Fibroblast of lung (primary cell): ENCODE measurements around the gene GNAZ. TPM values are rescaled to one million over a fixed set of nuclear protein-coding genes. Genes with fewer than 3 reads are reported as not detected.
"Not testable (repeated sequence)": the region's sequence is repeated elsewhere in the genome, so short reads cannot be mapped to it uniquely, and the experiment has no call there.

Experiments
- DNase-seq, 2 donors: peaks; one replicate each; pipeline versions ENCODE4 v3.0.0 to v3.0.0-alpha.2; 2010; ENCODE audit warnings: low read depth in 2 of 2
- H2AFZ ChIP-seq: 2 replicates; pipeline ENCODE4 v1.5.1; 2012; ENCODE audit warnings: low read length, control low read depth, inconsistent platforms
- H3K27ac ChIP-seq: 2 replicates; pipeline ENCODE4 v1.5.1; 2011; ENCODE audit warnings: low read length, control low read depth; ENCODE audit not compliant: insufficient read depth
- H3K27me3 ChIP-seq: 2 replicates; pipeline ENCODE4 v1.5.1; 2011; ENCODE audit warnings: mild to moderate bottlenecking, low read length; ENCODE audit not compliant: control insufficient read depth, insufficient read depth
- H3K36me3 ChIP-seq: 2 replicates; pipeline ENCODE4 v1.5.1; 2011; ENCODE audit warnings: low read length; ENCODE audit not compliant: control insufficient read depth, insufficient read depth
- H3K4me1 ChIP-seq: 2 replicates; pipeline ENCODE4 v1.5.1; 2011; ENCODE audit warnings: low read length; ENCODE audit not compliant: control insufficient read depth, insufficient read depth; ENCODE audit errors: extremely low read depth
- H3K4me2 ChIP-seq: 2 replicates; pipeline ENCODE4 v1.5.1; 2011; ENCODE audit warnings: low read length, control low read depth; ENCODE audit not compliant: insufficient read depth; ENCODE audit errors: extremely low read depth
- H3K4me3 ChIP-seq, 4 experiments: fragments of 200-600 bp in 1 of 4; sonication (generic) in 1 of 4; replicated peaks in 1 of 4; 2 replicates each; pipeline ENCODE4 v1.5.1; 2011 to 2016; ENCODE audit warnings: low read length in 4 of 4, low read depth in 3 of 4, mild to moderate bottlenecking in 3 of 4, control low read depth in 2 of 4, inconsistent platforms in 1 of 4, mixed read lengths in 1 of 4; ENCODE audit not compliant: insufficient read depth in 1 of 4; ENCODE audit errors: control extremely low read depth in 1 of 4
- H3K79me2 ChIP-seq: 2 replicates; pipeline ENCODE4 v1.5.1; 2012; ENCODE audit warnings: mild to moderate bottlenecking, low read length, inconsistent platforms; ENCODE audit not compliant: control insufficient read depth, insufficient read depth
- H3K9ac ChIP-seq: 2 replicates; pipeline ENCODE4 v1.5.1; 2011; ENCODE audit warnings: mild to moderate bottlenecking, low read length, control low read depth; ENCODE audit not compliant: insufficient read depth
- H3K9me3 ChIP-seq: 2 replicates; pipeline ENCODE4 v1.5.1; 2012; ENCODE audit warnings: low read depth, low read length; ENCODE audit not compliant: control insufficient read depth, insufficient read depth
- H4K20me1 ChIP-seq: 2 replicates; pipeline ENCODE4 v1.5.1; 2011; ENCODE audit warnings: low read length; ENCODE audit not compliant: control insufficient read depth, insufficient read depth; ENCODE audit errors: extremely low read depth
- EZH2 ChIP-seq: IDR thresholded peaks from 2 replicates; pipeline ENCODE4 v1.5.1; 2012; ENCODE audit warnings: low read length, control low read depth, mild to moderate bottlenecking; ENCODE audit errors: missing control alignments
- polyA plus RNA-seq, 2 donors: library from polyadenylated mRNA; depleted of rRNA in 1 of 2; stranded (reverse) in 1 of 2; unstranded in 1 of 2; fragments of >200 nt; gene quantifications; 2 replicates each; pipeline ENCODE4 v1.2.1, GENCODE V29; 2011 to 2012; ENCODE audit warnings: missing spikeins in 1 of 2
- total RNA-seq: library from RNA; depleted of rRNA; stranded (reverse); fragments of >200 nt; gene quantifications from 2 replicates; pipeline ENCODE4 v1.2.1, GENCODE V29; 2014
- TF ChIP-seq, protein P1 (sequence below), 2 donors: IDR thresholded peaks in 1 of 2; conservative IDR thresholded peaks in 1 of 2; 1 replicate in 1 of 2; 2 replicates in 1 of 2; pipeline ENCODE4 v1.5.1; 2011 to 2012; ENCODE audit warnings: low read length in 2 of 2, control low read depth in 1 of 2, inconsistent platforms in 1 of 2, low read depth in 1 of 2, mild to moderate bottlenecking in 1 of 2

The GNAZ gene
- total and polyA plus RNA-seq, 2 donors (not counting 1 experiment from before 2014, with no cell fraction given): 0.22 to 1.7 TPM

DNA sequence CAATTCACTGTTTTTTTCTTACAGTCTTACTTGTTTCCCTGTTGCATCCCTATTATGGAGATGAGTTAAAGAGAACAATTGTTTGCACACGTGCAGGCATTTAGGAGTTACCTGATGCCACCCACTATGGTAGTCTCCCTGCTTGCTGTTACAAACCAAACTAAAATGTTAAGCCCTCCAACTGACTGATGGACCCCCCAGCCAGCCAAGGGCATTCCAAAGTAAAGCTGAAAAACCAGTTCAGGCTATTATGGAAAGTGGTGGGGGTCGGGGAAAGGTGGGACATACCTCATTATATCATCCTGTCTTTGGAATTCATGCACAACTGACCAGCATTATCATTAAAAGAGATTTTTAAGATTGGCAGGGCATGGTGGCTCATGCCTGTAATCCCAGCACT, 47.0 kb upstream of the GNAZ start:
- H3K4me3 ChIP-seq: no peak overlapping the region
- no peak overlapping the region for H3K27ac ChIP-seq
- no peaks in the 10 kb centered on the region for H3K27me3 ChIP-seq
- H3K4me2 ChIP-seq: no peak overlapping the region
- no peak overlapping the region for H3K9ac ChIP-seq
- H4K20me1 ChIP-seq: no peaks in the 10 kb centered on the region
- no peaks in the 10 kb centered on the region for H3K79me2 ChIP-seq
- H3K4me1 ChIP-seq: no peaks in the 10 kb centered on the region
- no peak for TF ChIP-seq EZH2
- TF ChIP-seq, protein P1, sequence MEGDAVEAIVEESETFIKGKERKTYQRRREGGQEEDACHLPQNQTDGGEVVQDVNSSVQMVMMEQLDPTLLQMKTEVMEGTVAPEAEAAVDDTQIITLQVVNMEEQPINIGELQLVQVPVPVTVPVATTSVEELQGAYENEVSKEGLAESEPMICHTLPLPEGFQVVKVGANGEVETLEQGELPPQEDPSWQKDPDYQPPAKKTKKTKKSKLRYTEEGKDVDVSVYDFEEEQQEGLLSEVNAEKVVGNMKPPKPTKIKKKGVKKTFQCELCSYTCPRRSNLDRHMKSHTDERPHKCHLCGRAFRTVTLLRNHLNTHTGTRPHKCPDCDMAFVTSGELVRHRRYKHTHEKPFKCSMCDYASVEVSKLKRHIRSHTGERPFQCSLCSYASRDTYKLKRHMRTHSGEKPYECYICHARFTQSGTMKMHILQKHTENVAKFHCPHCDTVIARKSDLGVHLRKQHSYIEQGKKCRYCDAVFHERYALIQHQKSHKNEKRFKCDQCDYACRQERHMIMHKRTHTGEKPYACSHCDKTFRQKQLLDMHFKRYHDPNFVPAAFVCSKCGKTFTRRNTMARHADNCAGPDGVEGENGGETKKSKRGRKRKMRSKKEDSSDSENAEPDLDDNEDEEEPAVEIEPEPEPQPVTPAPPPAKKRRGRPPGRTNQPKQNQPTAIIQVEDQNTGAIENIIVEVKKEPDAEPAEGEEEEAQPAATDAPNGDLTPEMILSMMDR (conservative IDR thresholded peaks at IDR 0.05 in 1 of 2, IDR thresholded peaks at IDR 0.05 in 1 of 2; ENCODE audit: low read depth in 1 of 2, low read length in 2 of 2): no peak
- no peaks in the 10 kb centered on the region for H3K36me3 ChIP-seq
- H3K9me3 ChIP-seq: no peaks in the 10 kb centered on the region
- no peak overlapping the region for H2AFZ ChIP-seq
- DNase-seq: no peak

DNA sequence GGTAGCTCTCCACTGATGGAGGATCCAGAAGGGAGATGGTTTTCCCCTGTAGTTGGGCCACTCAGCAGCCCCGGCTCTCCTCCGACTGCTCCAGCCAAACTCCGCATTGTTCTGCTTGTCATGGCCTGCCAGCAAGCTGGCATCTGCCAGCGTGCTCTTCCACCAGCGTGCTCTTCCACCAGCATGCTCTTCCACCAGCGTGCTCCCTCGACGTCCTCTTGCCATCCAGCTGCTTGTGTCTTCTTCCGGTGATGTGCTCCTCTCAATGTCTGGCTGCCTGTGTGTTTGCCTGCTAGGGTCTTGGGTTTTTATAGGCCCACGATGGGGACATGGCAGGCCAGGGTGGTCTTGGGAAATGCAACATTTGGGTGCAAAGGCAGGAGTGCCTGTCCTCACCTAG, 43.5 kb upstream of the GNAZ start:
- H3K4me1 ChIP-seq: no peaks in the 10 kb centered on the region
- H3K27me3 ChIP-seq: no peaks in the 10 kb centered on the region
- no peak overlapping the region for H3K9ac ChIP-seq
- TF ChIP-seq EZH2: no peak
- TF ChIP-seq, protein P1 (conservative IDR thresholded peaks at IDR 0.05 in 1 of 2, IDR thresholded peaks at IDR 0.05 in 1 of 2; ENCODE audit: low read depth in 1 of 2, low read length in 2 of 2): no peak
- H4K20me1 ChIP-seq: no peaks in the 10 kb centered on the region
- H3K4me3 ChIP-seq: no peak overlapping the region
- H2AFZ ChIP-seq: no peak overlapping the region
- no peaks in the 10 kb centered on the region for H3K9me3 ChIP-seq
- H3K79me2 ChIP-seq: no peaks in the 10 kb centered on the region
- H3K4me2 ChIP-seq: no peak overlapping the region
- DNase-seq: no peak
- H3K36me3 ChIP-seq: no peaks in the 10 kb centered on the region
- H3K27ac ChIP-seq: no peak overlapping the region

GRCh38 chr22:23027849-23028248, 42.5 kb upstream of the GNAZ start:
- not testable (repeated sequence) for H4K20me1 ChIP-seq, H3K4me1 ChIP-seq, H2AFZ ChIP-seq, DNase-seq, H3K36me3 ChIP-seq, H3K27me3 ChIP-seq, H3K9ac ChIP-seq, H3K79me2 ChIP-seq, H3K4me2 ChIP-seq, H3K4me3 ChIP-seq, H3K27ac ChIP-seq, H3K9me3 ChIP-seq
